ENCODE measurements around the gene ZNF438.
"Not testable (repeated sequence)": the region's sequence is repeated elsewhere in the genome, so short reads cannot be mapped to it uniquely, and the experiment has no call there.

Gene ZNF438

DNA sequence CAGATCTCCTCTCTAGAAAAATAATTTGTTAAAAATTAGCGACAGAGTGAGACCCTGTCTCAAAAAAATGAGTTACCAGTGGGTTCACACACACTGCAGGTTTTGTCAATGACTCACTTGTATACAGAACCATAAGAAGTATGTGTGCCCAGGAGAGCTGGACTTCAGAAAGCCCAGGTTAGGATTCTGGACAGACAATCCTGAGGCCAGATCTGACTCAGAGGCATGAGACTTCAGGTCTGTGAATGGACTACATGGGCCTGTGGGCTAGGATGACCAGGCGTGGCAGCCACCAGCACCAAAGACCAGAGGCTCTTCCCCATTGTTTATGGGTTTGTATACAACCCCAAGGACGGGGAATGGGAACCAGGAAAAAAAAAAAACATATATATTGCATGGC is 9.3 kb upstream of the ZNF438 start:
- no peaks in the 10 kb centered on the region for H3K36me3 ChIP-seq (ENCODE audit: control insufficient read depth, low read length)
- H3K27ac ChIP-seq (ENCODE audit: low read depth, low read length): no peak overlapping the region
- no peaks in the 10 kb centered on the region for H3K9me3 ChIP-seq (ENCODE audit: control insufficient read depth, insufficient read depth, low read length)
- no peaks in the 10 kb centered on the region for H3K79me2 ChIP-seq (ENCODE audit: control insufficient read depth, low read length)
- H3K4me2 ChIP-seq (ENCODE audit: low read length): no peak overlapping the region
- H3F3A ChIP-seq (ENCODE audit: control insufficient read depth, insufficient read depth): no peaks in the 10 kb centered on the region
- no peaks in the 10 kb centered on the region for H3K9me2 ChIP-seq (replicated peaks; ENCODE audit: control insufficient read depth, low read length)
- peaks cover 7% of the 10 kb centered on the region; the same call in 1 of the 2 replicates for H3K4me1 ChIP-seq (ENCODE audit: control insufficient read depth, low read length)
- no peaks in the 10 kb centered on the region for H3K27me3 ChIP-seq (ENCODE audit: control insufficient read depth, low read length)
- no peak overlapping the region for H3K4me3 ChIP-seq (ENCODE audit: low read length)
- H4K20me1 ChIP-seq (ENCODE audit: control insufficient read depth, insufficient read depth, low read depth, low read length): no peaks in the 10 kb centered on the region
- TF ChIP-seq, protein P1, sequence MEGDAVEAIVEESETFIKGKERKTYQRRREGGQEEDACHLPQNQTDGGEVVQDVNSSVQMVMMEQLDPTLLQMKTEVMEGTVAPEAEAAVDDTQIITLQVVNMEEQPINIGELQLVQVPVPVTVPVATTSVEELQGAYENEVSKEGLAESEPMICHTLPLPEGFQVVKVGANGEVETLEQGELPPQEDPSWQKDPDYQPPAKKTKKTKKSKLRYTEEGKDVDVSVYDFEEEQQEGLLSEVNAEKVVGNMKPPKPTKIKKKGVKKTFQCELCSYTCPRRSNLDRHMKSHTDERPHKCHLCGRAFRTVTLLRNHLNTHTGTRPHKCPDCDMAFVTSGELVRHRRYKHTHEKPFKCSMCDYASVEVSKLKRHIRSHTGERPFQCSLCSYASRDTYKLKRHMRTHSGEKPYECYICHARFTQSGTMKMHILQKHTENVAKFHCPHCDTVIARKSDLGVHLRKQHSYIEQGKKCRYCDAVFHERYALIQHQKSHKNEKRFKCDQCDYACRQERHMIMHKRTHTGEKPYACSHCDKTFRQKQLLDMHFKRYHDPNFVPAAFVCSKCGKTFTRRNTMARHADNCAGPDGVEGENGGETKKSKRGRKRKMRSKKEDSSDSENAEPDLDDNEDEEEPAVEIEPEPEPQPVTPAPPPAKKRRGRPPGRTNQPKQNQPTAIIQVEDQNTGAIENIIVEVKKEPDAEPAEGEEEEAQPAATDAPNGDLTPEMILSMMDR (IDR thresholded peaks at IDR 0.05; ENCODE audit: low read depth, low read length, poor library complexity, severe bottlenecking): no peak
- TF ChIP-seq EZH2phosphoT487 (IDR thresholded peaks at IDR 0.05; ENCODE audit: borderline replicate concordance, low read length): no peak

DNA sequence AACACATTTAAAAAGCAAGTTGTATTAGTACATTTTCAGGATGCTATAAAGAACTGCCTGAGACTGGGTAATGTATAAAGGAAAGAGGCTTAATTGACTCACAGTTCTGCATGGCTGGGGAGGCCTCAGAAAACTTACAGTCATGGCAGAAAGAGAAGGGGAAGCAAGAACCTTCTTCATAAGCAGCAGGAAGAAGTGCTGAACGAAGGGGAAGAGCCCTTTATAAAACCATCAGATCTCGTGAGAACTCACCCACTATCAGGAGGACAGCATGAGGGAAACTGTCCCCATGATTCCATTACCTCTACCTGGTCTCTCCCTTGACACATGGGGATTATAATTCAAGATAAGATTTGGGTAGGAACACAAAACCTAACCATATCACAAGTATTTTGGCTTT is 7.3 kb upstream of the ZNF438 start:
- H3K9me3 ChIP-seq (ENCODE audit: control insufficient read depth, insufficient read depth, low read length); H4K20me1 ChIP-seq (ENCODE audit: control insufficient read depth, insufficient read depth, low read depth, low read length); H3K4me1 ChIP-seq (ENCODE audit: control insufficient read depth, low read length); H3K4me2 ChIP-seq (ENCODE audit: low read length); H3K27me3 ChIP-seq (ENCODE audit: control insufficient read depth, low read length); H3K79me2 ChIP-seq (ENCODE audit: control insufficient read depth, low read length); H3K9me2 ChIP-seq (replicated peaks; ENCODE audit: control insufficient read depth, low read length); H3K27ac ChIP-seq (ENCODE audit: low read depth, low read length); H3F3A ChIP-seq (ENCODE audit: control insufficient read depth, insufficient read depth); H3K4me3 ChIP-seq (ENCODE audit: low read length); H3K36me3 ChIP-seq (ENCODE audit: control insufficient read depth, low read length): not testable (repeated sequence)

DNA sequence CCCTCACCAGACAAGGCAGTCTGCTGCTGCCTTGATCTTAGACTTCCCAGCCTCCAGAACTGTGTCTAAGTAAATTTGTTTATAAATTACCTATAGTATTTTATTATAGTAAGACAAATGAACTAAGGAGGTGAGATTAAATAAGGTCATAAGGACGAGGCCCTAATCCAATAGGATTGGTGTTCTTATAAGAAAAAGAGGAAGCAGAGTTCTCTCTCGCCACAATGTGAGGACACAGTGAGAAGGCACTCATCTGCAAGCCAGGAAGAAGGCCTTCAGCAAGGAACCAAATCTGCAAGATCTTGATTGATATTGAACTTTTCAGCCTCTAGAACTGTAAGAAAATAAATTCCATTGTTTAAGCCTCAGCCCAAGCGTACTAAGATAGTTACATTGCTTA is 6.1 kb upstream of the ZNF438 start:
- H3K9me2 ChIP-seq (replicated peaks; ENCODE audit: control insufficient read depth, low read length): no peaks in the 10 kb centered on the region
- no peaks in the 10 kb centered on the region for H3K36me3 ChIP-seq (ENCODE audit: control insufficient read depth, low read length)
- no peak overlapping the region for H3K27ac ChIP-seq (ENCODE audit: low read depth, low read length)
- peaks cover 3% of the 10 kb centered on the region; the same call in 1 of the 2 replicates for H3F3A ChIP-seq (ENCODE audit: control insufficient read depth, insufficient read depth)
- TF ChIP-seq, protein P1 (IDR thresholded peaks at IDR 0.05; ENCODE audit: low read depth, low read length, poor library complexity, severe bottlenecking): no peak
- TF ChIP-seq EZH2phosphoT487 (IDR thresholded peaks at IDR 0.05; ENCODE audit: borderline replicate concordance, low read length): no peak
- H3K79me2 ChIP-seq (ENCODE audit: control insufficient read depth, low read length): no peaks in the 10 kb centered on the region
- no peak overlapping the region for H3K4me3 ChIP-seq (ENCODE audit: low read length)
- no peaks in the 10 kb centered on the region for H3K27me3 ChIP-seq (ENCODE audit: control insufficient read depth, low read length)
- peaks cover 12% of the 10 kb centered on the region for H3K4me1 ChIP-seq (ENCODE audit: control insufficient read depth, low read length)
- no peaks in the 10 kb centered on the region for H3K9me3 ChIP-seq (ENCODE audit: control insufficient read depth, insufficient read depth, low read length)
- no peaks in the 10 kb centered on the region for H4K20me1 ChIP-seq (ENCODE audit: control insufficient read depth, insufficient read depth, low read depth, low read length)
- no peak overlapping the region for H3K4me2 ChIP-seq (ENCODE audit: low read length)

DNA sequence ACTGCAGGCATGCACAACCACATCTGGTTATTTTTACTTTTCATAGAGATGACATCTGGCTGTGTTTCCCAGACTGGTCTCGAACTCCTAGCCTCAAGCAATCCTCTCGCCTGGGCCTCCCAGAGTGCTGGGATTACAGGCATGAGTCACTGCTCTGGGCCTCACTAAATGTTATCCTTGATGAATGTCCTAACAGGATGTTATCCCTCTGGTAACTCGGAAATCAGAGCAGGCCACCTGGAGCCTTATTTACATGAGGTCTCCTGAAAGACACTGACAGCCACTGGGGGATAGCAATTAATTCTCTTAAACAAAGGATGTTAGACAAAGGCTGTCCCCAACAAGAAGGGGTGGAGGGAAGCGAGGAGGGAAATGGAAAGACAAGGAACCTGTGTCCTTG is 4.5 kb upstream of the ZNF438 start:
- Histone ChIP-seq H3K9me2 (replicated peaks; ENCODE audit: control insufficient read depth, low read length) (no peaks in the 10 kb centered on the region), H3K4me2 (ENCODE audit: low read length) (no peak overlapping the region), H3K4me1 (ENCODE audit: control insufficient read depth, low read length) (peaks cover 19% of the 10 kb centered on the region), H3K27me3 (ENCODE audit: control insufficient read depth, low read length) (no peaks in the 10 kb centered on the region), H3F3A (ENCODE audit: control insufficient read depth, insufficient read depth) (peaks cover 3% of the 10 kb centered on the region; the same call in 1 of the 2 replicates), H3K79me2 (ENCODE audit: control insufficient read depth, low read length) (no peaks in the 10 kb centered on the region), H3K9me3 (ENCODE audit: control insufficient read depth, insufficient read depth, low read length) (no peaks in the 10 kb centered on the region), H3K36me3 (ENCODE audit: control insufficient read depth, low read length) (no peaks in the 10 kb centered on the region), H3K27ac (ENCODE audit: low read depth, low read length) (no peak overlapping the region), H3K4me3 (ENCODE audit: low read length) (no peak overlapping the region), H4K20me1 (ENCODE audit: control insufficient read depth, insufficient read depth, low read depth, low read length) (no peaks in the 10 kb centered on the region)
- TF ChIP-seq, protein P1 (IDR thresholded peaks at IDR 0.05; ENCODE audit: low read depth, low read length, poor library complexity, severe bottlenecking): no peak
- TF ChIP-seq EZH2phosphoT487 (IDR thresholded peaks at IDR 0.05; ENCODE audit: borderline replicate concordance, low read length): no peak

Measured in DOHH2 (cell line).